NCI-H2081 (cell line): ENCODE data around the gene PRRG3.
A peak's percentile ranks its signal among the peaks of the same experiment; 100 is the strongest.
"Not testable (repeated sequence)": the region's sequence is repeated elsewhere in the genome, so short reads cannot be mapped to it uniquely, and the experiment has no call there.

ENCODE experiments used
- DNase-seq, 2 experiments: peaks; one replicate each; lab custom pipeline; 2025; lab: John Stamatoyannopoulos, UW

The PRRG3 gene

GRCh38 chrX:151694661-151695582 lies at the start of gene PRRG3:
PRRG3 (plus strand) TSS chrX:151695458; CDS start chrX:151698815, 3,357 bp downstream.
- no peak for DNase-seq

DNA sequence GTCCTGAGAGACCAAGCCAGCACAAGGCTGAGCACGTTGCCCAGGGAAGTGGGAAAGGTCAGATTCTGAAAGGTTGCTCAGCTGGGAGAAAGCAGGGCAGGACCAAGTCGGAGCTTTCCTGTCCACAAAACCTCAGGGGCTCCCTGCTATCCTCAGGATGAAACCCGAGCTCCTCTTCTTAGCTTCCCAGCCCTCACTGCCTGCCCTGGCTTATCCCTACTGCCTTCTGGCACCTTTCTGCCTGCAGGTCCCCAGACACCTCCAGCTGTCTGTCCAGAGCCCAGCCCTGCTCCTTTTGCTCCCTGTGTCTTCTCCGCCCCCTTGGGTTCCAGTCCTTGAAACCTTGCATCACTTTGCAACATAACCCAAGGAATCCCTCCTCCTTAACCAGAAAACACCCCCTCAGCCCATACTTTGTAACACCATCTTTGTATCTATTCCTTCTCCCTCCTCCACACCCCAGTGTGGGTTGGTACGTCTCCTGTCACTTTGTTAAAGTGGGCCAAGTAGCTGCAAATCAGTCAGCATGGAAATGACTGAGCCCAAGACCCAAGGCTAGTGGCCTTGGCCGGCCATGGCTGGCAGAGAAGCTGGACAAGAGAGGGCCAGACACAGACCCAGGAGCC lies 20.0 kb upstream of the PRRG3 start:
- no peak for DNase-seq

DNA sequence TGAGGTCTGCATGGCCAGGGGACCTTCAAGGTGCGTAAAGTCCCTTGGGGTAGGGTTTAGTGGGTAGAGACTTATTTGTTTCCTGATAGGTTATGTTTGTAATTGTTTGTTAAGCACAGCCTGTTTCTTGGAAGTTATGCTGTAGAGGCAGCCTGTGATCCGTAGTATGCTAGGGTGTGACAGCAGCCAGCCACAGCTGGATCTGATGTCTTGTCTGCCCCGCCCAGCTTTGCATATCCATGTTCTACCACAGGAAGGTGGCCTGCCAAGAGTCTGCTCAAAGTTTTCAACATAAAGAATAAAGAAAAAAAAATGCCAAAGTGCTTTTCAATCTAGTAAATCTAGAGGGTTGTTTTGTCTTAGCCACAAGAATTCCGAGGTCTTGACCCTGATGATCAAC lies 19.1 kb upstream of the PRRG3 start:
- DNase-seq, result no peak

- DNase-seq, result no peak
Observed at GRCh38 chrX:151679798-151680402, 15.4 kb upstream of the PRRG3 start.

- peak; percentile 11 to 26 for DNase-seq
Observed at GRCh38 chrX:151680805-151681204, 14.5 kb upstream of the PRRG3 start.

- DNase-seq, result no peak
Observed at GRCh38 chrX:151687635-151688034, 7.6 kb upstream of the PRRG3 start.

GRCh38 chrX:151688695-151689094 lies 6.6 kb upstream of the PRRG3 start:
- no peak for DNase-seq

DNA sequence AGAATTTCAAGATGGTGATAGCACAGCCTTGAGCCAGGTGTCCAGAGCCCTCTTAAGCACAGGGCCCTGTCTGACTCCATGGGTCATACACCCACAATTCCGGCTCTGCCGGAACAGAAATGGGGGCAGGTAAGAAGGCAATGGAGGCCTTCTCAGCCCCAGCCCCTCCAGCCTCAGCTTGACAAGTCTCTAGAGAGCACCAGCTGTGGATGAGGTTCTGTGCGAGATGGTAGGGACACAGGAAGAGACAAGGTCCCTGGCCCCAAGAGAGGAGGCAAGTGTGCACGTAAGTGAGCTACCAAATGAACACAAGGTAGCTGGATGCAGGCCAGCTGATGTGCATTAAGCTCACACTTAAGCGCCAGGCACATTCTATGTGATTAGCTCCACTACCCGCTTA lies 2.4 kb upstream of the PRRG3 start:
- DNase-seq, result no peak

DNA sequence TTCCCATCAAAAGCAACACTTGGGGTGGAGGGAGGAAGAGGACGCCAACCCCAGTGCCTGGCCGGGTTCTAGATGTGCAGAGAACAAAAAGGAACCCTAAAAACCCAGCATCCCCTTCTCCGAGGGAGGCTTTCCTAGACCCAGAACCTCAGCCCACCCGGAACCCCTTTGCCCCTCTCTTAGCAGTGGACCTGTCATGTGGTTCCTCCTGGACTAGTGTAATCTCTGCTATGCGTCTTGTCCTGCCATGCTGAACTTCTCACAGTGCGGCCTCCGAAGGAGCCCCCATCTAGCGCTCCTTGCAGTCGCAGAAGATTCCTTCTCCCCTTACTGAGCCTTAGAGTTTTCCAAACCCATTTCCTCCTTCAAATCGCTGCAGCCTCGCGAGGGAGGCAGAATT lies 1.1 kb upstream of the PRRG3 start:
- DNase-seq, result no peak

GRCh38 chrX:151695583-151696340 lies 504 bp downstream of the PRRG3 start:
- no peak for DNase-seq

DNA sequence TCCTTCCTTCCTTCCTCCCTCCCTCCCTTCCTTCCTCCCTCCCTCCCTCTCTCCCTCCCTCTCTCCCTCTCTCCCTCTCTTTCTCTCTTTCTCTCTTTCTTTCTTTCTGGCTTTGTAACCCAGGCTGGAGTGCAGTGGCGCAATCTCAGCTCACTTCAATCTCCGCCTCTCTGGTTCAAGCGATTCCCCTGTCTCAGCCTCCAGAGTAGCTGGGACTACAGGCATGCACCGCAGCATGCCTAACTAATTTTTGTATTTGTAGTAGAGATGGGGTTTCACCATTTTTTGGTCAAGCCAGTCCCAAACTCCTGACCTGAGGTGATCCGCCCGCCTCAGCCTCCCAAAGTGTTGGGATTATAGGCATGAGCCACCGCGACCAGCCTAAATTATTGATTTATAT lies 1.8 kb downstream of the PRRG3 start:
- DNase-seq, result not testable (repeated sequence)

GRCh38 chrX:151697522-151697921 lies 2.3 kb downstream of the PRRG3 start:
- no peak for DNase-seq

DNA sequence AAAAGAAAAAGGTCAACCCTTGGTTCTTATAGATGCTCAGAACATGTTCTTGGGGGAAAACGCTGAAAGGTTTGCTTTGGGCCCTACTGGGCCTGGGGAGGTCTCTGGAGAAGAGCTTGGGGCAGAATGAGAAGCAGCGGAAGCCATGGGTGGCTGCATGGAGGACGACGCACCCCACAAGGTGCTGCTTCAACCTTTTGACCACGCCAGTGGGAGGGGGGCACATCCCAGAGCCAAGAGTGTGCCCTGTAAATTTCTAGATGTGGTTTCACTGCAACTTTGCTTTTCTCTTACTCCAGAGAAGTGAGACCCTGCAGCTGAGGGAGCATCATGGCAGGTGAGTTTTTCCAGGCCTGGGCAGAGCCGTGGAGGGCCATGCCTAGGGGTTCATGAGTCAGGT lies 3.2 kb downstream of the PRRG3 start:
- DNase-seq, result no peak

- DNase-seq, result no peak
Observed at GRCh38 chrX:151699746-151700145, 4.5 kb downstream of the PRRG3 start.

DNA sequence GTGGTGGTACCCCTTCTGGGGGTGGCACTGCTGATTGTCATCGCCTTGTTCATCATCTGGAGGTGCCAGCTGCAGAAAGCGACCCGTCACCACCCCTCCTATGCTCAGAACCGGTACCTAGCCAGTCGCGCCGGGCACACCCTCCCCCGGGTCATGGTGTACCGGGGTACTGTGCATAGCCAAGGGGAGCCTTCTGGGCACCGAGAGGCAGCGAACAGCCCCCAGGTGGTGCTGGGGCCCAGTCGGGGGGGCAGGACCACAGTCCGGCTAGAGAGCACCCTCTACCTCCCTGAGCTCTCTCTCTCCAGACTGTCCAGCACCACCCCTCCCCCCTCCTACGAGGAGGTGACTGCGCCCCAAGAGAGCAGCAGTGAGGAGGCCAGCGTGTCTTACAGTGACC lies 5.3 kb downstream of the PRRG3 start:
- DNase-seq, result no peak

- no peak for DNase-seq
Observed at GRCh38 chrX:151701071-151701470, 5.8 kb downstream of the PRRG3 start.

DNA sequence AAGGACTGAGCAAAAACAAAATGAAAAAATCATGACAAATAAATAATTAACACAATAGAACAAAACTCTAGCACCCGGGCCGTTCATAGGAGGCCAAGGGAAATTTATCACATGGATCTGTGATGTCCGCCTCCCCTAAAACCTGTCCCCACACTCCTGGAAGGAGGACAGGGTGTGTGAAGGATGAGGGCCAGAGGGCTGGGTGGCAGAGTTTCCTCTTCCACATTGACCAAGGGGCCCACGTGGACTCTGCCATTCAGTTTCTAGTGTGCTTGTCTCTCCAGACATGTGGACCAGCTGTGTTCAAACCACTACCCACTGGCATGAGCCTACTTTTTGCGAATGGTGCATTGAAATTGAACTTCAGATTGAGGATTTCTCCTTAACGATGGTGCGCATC lies 6.3 kb downstream of the PRRG3 start:
- no peak for DNase-seq

GRCh38 chrX:151702026-151702714 lies 6.9 kb downstream of the PRRG3 start:
- no peak for DNase-seq

DNA sequence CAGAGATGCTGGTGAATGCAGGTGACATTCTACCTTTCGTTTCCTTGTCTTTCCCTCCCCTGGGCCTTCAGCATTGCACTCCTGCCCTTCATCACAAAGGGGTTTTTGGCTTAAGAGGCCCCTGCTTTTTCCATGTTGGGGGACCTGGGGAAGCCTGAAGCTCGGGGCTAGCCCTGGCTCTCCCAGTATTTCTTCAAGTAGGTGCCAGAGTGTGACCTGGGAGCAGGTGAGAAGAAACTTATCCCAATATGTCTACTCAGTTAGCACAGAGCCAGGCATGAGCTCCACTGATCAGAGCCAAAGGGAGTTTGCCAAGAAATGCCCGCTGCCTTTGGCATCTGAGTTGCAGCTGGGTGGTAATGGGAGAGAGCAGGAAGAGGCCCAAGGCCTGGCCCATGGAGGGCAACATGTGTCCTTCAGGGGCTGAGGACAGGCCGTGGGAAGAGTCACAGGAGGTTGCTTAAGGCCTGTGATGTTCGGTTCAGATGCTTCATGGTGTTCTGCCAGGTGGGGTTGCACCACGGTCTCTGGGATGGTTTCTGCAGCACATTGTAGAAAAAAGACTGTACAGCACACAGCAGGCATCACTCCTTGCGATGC lies 7.6 kb downstream of the PRRG3 start:
- no peak for DNase-seq

GRCh38 chrX:151703487-151703886 lies 8.2 kb downstream of the PRRG3 start:
- no peak for DNase-seq

GRCh38 chrX:151704041-151704663 lies 8.9 kb downstream of the PRRG3 start:
- DNase-seq, result no peak
